A549 (cell line): ENCODE measurements around the gene LRRC28. TPM values are rescaled to one million over a fixed set of nuclear protein-coding genes. Genes with fewer than 3 reads are reported as not detected.

Source experiments
- ATAC-seq, 2 experiments: fragments of 200-7000 bp in 1 of 2; fragments of >200 bp in 1 of 2; cut with Nextera tagmentation in 1 of 2; cut with Tn5 transposase in 1 of 2; 3 replicates each; pipeline versions ENCODE4 v1.8.0 to v1.9.1; 2018 to 2020; ENCODE audit warnings: mild to moderate bottlenecking in 1 of 2, moderate library complexity in 1 of 2
- CTCF ChIA-PET: fragments of 300-600 bp; sonication (Branson Sonifier 250); formaldehyde crosslinking; extraction: SDS; loops from one replicate; lab custom pipeline; 2021; ENCODE audit warnings: antibody characterized with exemption, inconsistent platforms; lab: Yijun Ruan, JAX
- POLR2A ChIA-PET: fragments of 350-600 bp; formaldehyde crosslinking; extraction: SDS; loops from one replicate; lab custom pipeline; 2021; ENCODE audit warnings: antibody characterized with exemption, inconsistent platforms; lab: Yijun Ruan, JAX
- DNase-seq, 2 experiments: peaks; one replicate each; pipeline versions ENCODE4 v3.0.0 to v3.0.0-alpha.2; 2011 to 2016; ENCODE audit warnings: low read depth in 1 of 2, low spot score in 1 of 2
- FAIRE-seq: peaks from 2 replicates; lab custom pipeline; 2011; peaks lifted over from hg19 to GRCh38; lab: Jason Lieb, UNC
- H3K27ac ChIP-seq, 2 experiments: fragments of >200 bp; sonication (Bioruptor Twin); formaldehyde crosslinking; 3 replicates each; pipeline ENCODE4 v1.5.1; 2016 to 2017
- H3K4me1 ChIP-seq: fragments of >200 bp; sonication (Bioruptor Twin); formaldehyde crosslinking; 3 replicates; pipeline ENCODE4 v1.6.1; 2016
- H3K4me2 ChIP-seq: fragments of >200 bp; sonication (Bioruptor Twin); formaldehyde crosslinking; 3 replicates; pipeline ENCODE4 v1.6.1; 2016
- H3K4me3 ChIP-seq: fragments of >200 bp; sonication (Bioruptor Twin); formaldehyde crosslinking; 3 replicates; pipeline ENCODE4 v1.5.1; 2016
- H3K9me3 ChIP-seq: fragments of >200 bp; sonication (Bioruptor Twin); formaldehyde crosslinking; 3 replicates; pipeline ENCODE4 v1.6.1; 2016
- CHD2 ChIP-seq: fragments of 150-350 bp; IDR thresholded peaks from 2 replicates; pipeline ENCODE4 v1.6.1; 2014; ENCODE audit warnings: low read length; ENCODE audit not compliant: partially characterized antibody
- CHD4 ChIP-seq: fragments of 200-600 bp; sonication (generic); IDR thresholded peaks from 2 replicates; pipeline ENCODE4 v1.6.1; 2016; ENCODE audit warnings: antibody characterized with exemption, mild to moderate bottlenecking, borderline replicate concordance
- EHMT2 ChIP-seq: fragments of 200-600 bp; sonication (generic); IDR thresholded peaks from 2 replicates; pipeline ENCODE4 v1.6.1; 2016; ENCODE audit warnings: antibody characterized with exemption, low read depth, mild to moderate bottlenecking, moderate library complexity
- HDAC2 ChIP-seq: fragments of 200-600 bp; sonication (generic); IDR thresholded peaks from 2 replicates; pipeline ENCODE4 v1.6.1; 2016
- HOXA7 ChIP-seq: fragments of 250-450 bp; sonication (Bioruptor Pico); IDR thresholded peaks from 2 replicates; pipeline ENCODE4 v1.5.0; 2020; ENCODE audit warnings: mild to moderate bottlenecking, moderate library complexity
- HOXB13 ChIP-seq: fragments of 250-450 bp; sonication (Bioruptor Pico); IDR thresholded peaks from 2 replicates; pipeline ENCODE4 v1.5.0; 2020; ENCODE audit warnings: low read depth, mild to moderate bottlenecking, moderate library complexity
- KDM5A ChIP-seq: fragments of 200-600 bp; sonication (generic); IDR thresholded peaks from 2 replicates; pipeline ENCODE4 v1.6.1; 2016; ENCODE audit warnings: antibody characterized with exemption, mild to moderate bottlenecking
- MAFK ChIP-seq: fragments of 450-650 bp; IDR thresholded peaks from 2 replicates; pipeline ENCODE4 v1.6.1; 2014; ENCODE audit not compliant: partially characterized antibody
- MAZ ChIP-seq: fragments of 150-350 bp; IDR thresholded peaks from 2 replicates; pipeline ENCODE4 v1.6.1; 2014; ENCODE audit warnings: antibody characterized with exemption, low read depth, low read length, borderline replicate concordance
- NR3C1 ChIP-seq: fragments of >200 bp; sonication (Bioruptor Twin); formaldehyde crosslinking; IDR thresholded peaks from 3 replicates; pipeline ENCODE4 v1.6.1; 2017
- POLR2A ChIP-seq: IDR thresholded peaks from 2 replicates; pipeline ENCODE4 v1.6.1; 2012; ENCODE audit warnings: mild to moderate bottlenecking, low read length
- RCOR1 ChIP-seq: fragments of 150-350 bp; IDR thresholded peaks from 2 replicates; pipeline ENCODE4 v1.6.1; 2014; ENCODE audit warnings: antibody characterized with exemption, low read length, low read depth
- RFX5 ChIP-seq: fragments of 450-650 bp; IDR thresholded peaks from 2 replicates; pipeline ENCODE4 v1.7.1; 2014; ENCODE audit warnings: antibody characterized with exemption, mild to moderate bottlenecking, moderate library complexity
- SREBF2 ChIP-seq: fragments of 450-650 bp; IDR thresholded peaks from 2 replicates; pipeline ENCODE4 v1.6.1; 2014; ENCODE audit warnings: mild to moderate bottlenecking, moderate library complexity
- TFCP2L1 ChIP-seq: fragments of 250-450 bp; sonication (Bioruptor Pico); IDR thresholded peaks from 2 replicates; pipeline ENCODE4 v1.5.0; 2021; ENCODE audit warnings: mild to moderate bottlenecking
- ZC3H11A ChIP-seq: fragments of 450-650 bp; IDR thresholded peaks from 2 replicates; pipeline ENCODE4 v1.6.1; 2014; ENCODE audit warnings: antibody characterized with exemption, mild to moderate bottlenecking
- ZFP36 ChIP-seq: fragments of 450-650 bp; IDR thresholded peaks from 2 replicates; pipeline ENCODE4 v1.6.1; 2014; ENCODE audit warnings: borderline replicate concordance; ENCODE audit not compliant: partially characterized antibody
- ZSCAN20 ChIP-seq: fragments of 250-450 bp; sonication (Bioruptor Pico); IDR thresholded peaks from 2 replicates; pipeline ENCODE4 v1.8.0; 2022; ENCODE audit warnings: mild to moderate bottlenecking, moderate library complexity
- WGBS: methylation state at CpG from one replicate; pipeline ENCODE4 v1.1.6; 2017; ENCODE audit errors: missing lambda C conversion rate; 5-methylcytosine and 5-hydroxymethylcytosine counted together
- polyA plus RNA-seq, 4 experiments: library from polyadenylated mRNA; depleted of rRNA in 3 of 4; stranded (reverse); fragments of >200 nt; fragmentation: RNase III in 1 of 4; extraction: RNeasy Plus Mini Kit Qiagen cat#74134 plus additional on column Dnase treatment in 1 of 4; gene quantifications; 2 replicates in 3 of 4; 3 replicates in 1 of 4; pipeline ENCODE4 v1.2.3, GENCODE V29; 2011 to 2017
- TF ChIP-seq, protein P1 (sequence below): fragments of 250-450 bp; sonication (Bioruptor Pico); IDR thresholded peaks from 2 replicates; pipeline ENCODE4 v1.5.0; 2021; ENCODE audit warnings: mild to moderate bottlenecking, moderate library complexity, borderline replicate concordance
- TF ChIP-seq, protein P2 (sequence below): fragments of 200-600 bp; sonication (generic); IDR thresholded peaks from 2 replicates; pipeline ENCODE4 v1.6.1; 2016; ENCODE audit warnings: antibody characterized with exemption, mild to moderate bottlenecking, moderate library complexity
- TF ChIP-seq, protein P3 (sequence below): fragments of >200 bp; sonication (Bioruptor Twin); formaldehyde crosslinking; IDR thresholded peaks from 3 replicates; pipeline ENCODE4 v1.6.1; 2016

Gene LRRC28
- polyA plus RNA-seq, 2 of the 4 experiments (the other 2 are of a cell fraction), result 19.6 to 62.4 TPM

DNA sequence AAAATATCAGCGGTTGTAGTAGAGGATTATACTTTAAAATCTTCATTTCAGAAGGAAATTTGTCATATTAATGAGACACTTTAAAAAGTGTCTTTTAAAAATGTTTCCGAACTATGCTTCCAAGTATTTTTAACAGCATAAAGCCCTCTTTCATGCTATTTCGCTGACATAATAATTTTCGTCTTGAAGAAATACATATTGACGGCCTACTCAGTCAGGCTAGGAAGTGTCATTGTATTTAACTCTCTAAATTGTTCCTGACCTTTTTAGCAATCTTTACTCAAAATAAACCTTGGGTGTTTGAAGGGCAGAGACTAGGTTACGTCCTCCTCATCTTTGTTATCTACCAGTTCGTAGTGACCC, 806 bp upstream of the LRRC28 start:
- Histone ChIP-seq H3K9me3 (no peaks in the 10 kb centered on the region), H3K4me3 (peak overlapping the region; percentile 72), H3K27ac (peak overlapping the region; percentile 90 to 91), H3K4me2 (peak overlapping the region; percentile 91), H3K4me1 (peaks cover 15% of the 10 kb centered on the region; the same call in 2 of the 3 replicates)
- peak; percentile 75 for TF ChIP-seq MAFK
- TF ChIP-seq ZC3H11A, result no peak
- WGBS, result under 1% methylated on average over 7 of the region's 7 CpGs
- ATAC-seq (no peak), FAIRE-seq (no peak), DNase-seq (no peak)
- POLR2A ChIA-PET, result interaction anchor here (1.4 to 2.1 kb wide), 4 partner anchors 127 to 822 kb away, joined by 5 to 11 read pairs (median 8); partner anchors contain the start of genes LYSMD4 and SYNM
- CTCF ChIA-PET, result interaction anchor here (1.7 to 2.9 kb wide), 3 partner anchors 23 to 505 kb away, joined by 6 to 13 read pairs (median 6); no protein-coding TSS in a partner anchor

DNA sequence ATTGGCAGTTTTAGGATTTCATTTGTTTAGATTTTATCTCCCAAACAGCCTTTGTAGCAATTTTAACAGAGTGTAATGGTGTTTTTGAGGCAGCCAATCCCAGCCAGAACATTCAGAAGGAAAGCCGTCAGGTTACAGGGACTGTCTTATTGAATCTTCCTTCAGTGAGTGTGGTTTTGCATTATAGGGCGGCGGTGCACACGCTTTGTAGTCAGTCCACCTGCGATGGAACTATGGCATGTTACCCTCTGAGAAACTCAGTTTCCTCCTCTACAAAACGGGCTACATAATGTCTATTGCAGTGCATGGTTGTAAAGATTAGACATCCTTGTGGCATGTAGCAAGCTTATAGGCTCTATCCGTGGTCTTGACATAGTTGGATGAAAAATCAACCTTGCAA, 1.0 kb downstream of the LRRC28 start:
- POLR2A ChIA-PET, result interaction anchor here (1.9 to 2.1 kb wide), 3 partner anchors 129 to 824 kb away, joined by 5 to 11 read pairs (median 6); partner anchors contain the start of gene LYSMD4
- Histone ChIP-seq H3K4me1 (peaks cover 15% of the 10 kb centered on the region; the same call in 2 of the 3 replicates), H3K9me3 (no peaks in the 10 kb centered on the region), H3K4me3 (peak overlapping the region; percentile 76; the same call in 2 of the 3 replicates), H3K4me2 (peak overlapping the region; percentile 81), H3K27ac (peak overlapping the region in 1 of 2 experiments; percentile 91; a peak in 1 of 6 replicates)
- TF ChIP-seq ZFP36, result no peak
- no peak for TF ChIP-seq MAZ
- no peak for TF ChIP-seq RCOR1
- no peak for TF ChIP-seq RFX5
- TF ChIP-seq NR3C1, result no peak
- no peak for TF ChIP-seq SREBF2
- TF ChIP-seq HDAC2, result no peak
- TF ChIP-seq HOXA7 (CRISPR knock-in tag), result no peak
- TF ChIP-seq ZC3H11A, result no peak
- TF ChIP-seq TFCP2L1 (CRISPR knock-in tag), result no peak
- TF ChIP-seq, protein P1, sequence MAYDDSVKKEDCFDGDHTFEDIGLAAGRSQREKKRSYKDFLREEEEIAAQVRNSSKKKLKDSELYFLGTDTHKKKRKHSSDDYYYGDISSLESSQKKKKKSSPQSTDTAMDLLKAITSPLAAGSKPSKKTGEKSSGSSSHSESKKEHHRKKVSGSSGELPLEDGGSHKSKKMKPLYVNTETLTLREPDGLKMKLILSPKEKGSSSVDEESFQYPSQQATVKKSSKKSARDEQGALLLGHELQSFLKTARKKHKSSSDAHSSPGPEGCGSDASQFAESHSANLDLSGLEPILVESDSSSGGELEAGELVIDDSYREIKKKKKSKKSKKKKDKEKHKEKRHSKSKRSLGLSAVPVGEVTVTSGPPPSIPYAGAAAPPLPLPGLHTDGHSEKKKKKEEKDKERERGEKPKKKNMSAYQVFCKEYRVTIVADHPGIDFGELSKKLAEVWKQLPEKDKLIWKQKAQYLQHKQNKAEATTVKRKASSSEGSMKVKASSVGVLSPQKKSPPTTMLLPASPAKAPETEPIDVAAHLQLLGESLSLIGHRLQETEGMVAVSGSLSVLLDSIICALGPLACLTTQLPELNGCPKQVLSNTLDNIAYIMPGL (CRISPR knock-in tag), result no peak
- TF ChIP-seq, protein P2, sequence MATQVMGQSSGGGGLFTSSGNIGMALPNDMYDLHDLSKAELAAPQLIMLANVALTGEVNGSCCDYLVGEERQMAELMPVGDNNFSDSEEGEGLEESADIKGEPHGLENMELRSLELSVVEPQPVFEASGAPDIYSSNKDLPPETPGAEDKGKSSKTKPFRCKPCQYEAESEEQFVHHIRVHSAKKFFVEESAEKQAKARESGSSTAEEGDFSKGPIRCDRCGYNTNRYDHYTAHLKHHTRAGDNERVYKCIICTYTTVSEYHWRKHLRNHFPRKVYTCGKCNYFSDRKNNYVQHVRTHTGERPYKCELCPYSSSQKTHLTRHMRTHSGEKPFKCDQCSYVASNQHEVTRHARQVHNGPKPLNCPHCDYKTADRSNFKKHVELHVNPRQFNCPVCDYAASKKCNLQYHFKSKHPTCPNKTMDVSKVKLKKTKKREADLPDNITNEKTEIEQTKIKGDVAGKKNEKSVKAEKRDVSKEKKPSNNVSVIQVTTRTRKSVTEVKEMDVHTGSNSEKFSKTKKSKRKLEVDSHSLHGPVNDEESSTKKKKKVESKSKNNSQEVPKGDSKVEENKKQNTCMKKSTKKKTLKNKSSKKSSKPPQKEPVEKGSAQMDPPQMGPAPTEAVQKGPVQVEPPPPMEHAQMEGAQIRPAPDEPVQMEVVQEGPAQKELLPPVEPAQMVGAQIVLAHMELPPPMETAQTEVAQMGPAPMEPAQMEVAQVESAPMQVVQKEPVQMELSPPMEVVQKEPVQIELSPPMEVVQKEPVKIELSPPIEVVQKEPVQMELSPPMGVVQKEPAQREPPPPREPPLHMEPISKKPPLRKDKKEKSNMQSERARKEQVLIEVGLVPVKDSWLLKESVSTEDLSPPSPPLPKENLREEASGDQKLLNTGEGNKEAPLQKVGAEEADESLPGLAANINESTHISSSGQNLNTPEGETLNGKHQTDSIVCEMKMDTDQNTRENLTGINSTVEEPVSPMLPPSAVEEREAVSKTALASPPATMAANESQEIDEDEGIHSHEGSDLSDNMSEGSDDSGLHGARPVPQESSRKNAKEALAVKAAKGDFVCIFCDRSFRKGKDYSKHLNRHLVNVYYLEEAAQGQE, result no peak
- CTCF ChIA-PET, result interaction anchor here (1.0 to 2.9 kb wide), 4 partner anchors 12 to 452 kb away, joined by 3 to 13 read pairs (median 8); no protein-coding TSS in a partner anchor
- no peak for ATAC-seq
- no peak for FAIRE-seq
- no peak for DNase-seq
- 89% methylated on average over 7 of the region's 7 CpGs for WGBS

DNA sequence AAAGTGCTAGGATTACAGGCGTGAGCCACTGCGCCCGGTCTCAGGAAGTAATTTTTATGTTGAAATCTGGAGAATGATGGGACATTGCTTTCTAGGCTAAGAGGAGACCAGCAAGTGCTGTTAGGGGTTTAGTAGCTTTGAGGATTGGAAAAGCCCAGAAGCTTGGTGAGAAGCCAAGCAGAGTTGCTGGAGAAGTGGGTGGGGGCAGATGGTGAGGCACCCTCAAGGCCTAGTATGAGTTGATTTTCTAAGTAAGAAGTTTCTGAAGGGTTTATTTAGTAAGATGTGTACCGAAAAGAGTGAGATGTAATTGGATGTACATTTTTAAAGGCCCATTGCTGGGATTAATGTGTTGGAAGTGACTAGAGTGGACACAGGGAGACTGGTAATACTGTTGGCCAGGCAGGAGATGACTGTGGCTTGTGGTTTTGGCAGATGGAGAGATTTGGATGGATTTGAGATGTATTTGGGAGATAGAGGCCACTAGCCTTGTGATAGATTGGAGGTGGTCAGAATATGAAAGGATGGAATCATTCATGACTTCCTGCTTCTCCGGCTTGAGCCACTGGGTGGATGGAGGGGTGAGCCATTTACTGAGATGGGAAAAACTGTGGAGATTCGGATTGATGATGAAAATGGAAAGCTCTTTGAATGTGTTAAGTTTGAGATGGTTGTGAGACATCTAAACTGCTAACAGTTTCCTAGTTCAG, 2.3 kb downstream of the LRRC28 start:
- 91% methylated on average over 6 of the region's 6 CpGs for WGBS
- peak; percentile 13 for FAIRE-seq
- POLR2A ChIA-PET, result no interaction called here
- no peak for DNase-seq
- CTCF ChIA-PET, result interaction anchor here (1.0 to 3.1 kb wide), 5 partner anchors 10 to 450 kb away, joined by 3 to 21 read pairs (median 9); partner anchors contain the start of gene SYNM
- peaks cover 7% of the 10 kb centered on the region; the same call in 2 of the 3 replicates for H3K4me1 ChIP-seq
- H3K9me3 ChIP-seq, result no peaks in the 10 kb centered on the region
- no peak for ATAC-seq
- no peak overlapping the region for H3K27ac ChIP-seq
- H3K4me2 ChIP-seq, result no peak overlapping the region
- H3K4me3 ChIP-seq, result no peak overlapping the region
- TF ChIP-seq, protein P3, sequence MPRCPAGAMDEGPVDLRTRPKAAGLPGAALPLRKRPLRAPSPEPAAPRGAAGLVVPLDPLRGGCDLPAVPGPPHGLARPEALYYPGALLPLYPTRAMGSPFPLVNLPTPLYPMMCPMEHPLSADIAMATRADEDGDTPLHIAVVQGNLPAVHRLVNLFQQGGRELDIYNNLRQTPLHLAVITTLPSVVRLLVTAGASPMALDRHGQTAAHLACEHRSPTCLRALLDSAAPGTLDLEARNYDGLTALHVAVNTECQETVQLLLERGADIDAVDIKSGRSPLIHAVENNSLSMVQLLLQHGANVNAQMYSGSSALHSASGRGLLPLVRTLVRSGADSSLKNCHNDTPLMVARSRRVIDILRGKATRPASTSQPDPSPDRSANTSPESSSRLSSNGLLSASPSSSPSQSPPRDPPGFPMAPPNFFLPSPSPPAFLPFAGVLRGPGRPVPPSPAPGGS, result no peak
- no peak for TF ChIP-seq POLR2A
- TF ChIP-seq CHD4, result no peak
- TF ChIP-seq EHMT2, result no peak
- TF ChIP-seq HOXB13, result no peak
- no peak for TF ChIP-seq CHD2
- no peak for TF ChIP-seq ZSCAN20 (CRISPR knock-in tag)
- TF ChIP-seq, protein P2, result no peak
- no peak for TF ChIP-seq ZC3H11A
- no peak for TF ChIP-seq SREBF2
- no peak for TF ChIP-seq KDM5A
- no peak for TF ChIP-seq NR3C1
